Gastrocnemius medialis (tissue), 4 donors: ENCODE results near the gene TCF12.

Source experiments
- POLR2A ChIP-seq, 2 donors: fragments of 450-650 bp; IDR thresholded peaks; one replicate each; pipeline ENCODE4 v1.6.1; 2017; ENCODE audit warnings: antibody characterized with exemption in 2 of 2, mild to moderate bottlenecking in 2 of 2, moderate library complexity in 2 of 2
- TF ChIP-seq, protein P1 (sequence below), 5 experiments: fragments of 450-650 bp in 3 of 5; fragments of 200-600 bp in 2 of 5; sonication (generic) in 2 of 5; IDR thresholded peaks in 4 of 5; conservative IDR thresholded peaks in 1 of 5; 1 replicate in 4 of 5; 2 replicates in 1 of 5; pipeline ENCODE4 v1.5.1; 2016 to 2019; ENCODE audit warnings: antibody characterized with exemption in 5 of 5, mild to moderate bottlenecking in 3 of 5, moderate library complexity in 3 of 5

- TF ChIP-seq, protein P1, sequence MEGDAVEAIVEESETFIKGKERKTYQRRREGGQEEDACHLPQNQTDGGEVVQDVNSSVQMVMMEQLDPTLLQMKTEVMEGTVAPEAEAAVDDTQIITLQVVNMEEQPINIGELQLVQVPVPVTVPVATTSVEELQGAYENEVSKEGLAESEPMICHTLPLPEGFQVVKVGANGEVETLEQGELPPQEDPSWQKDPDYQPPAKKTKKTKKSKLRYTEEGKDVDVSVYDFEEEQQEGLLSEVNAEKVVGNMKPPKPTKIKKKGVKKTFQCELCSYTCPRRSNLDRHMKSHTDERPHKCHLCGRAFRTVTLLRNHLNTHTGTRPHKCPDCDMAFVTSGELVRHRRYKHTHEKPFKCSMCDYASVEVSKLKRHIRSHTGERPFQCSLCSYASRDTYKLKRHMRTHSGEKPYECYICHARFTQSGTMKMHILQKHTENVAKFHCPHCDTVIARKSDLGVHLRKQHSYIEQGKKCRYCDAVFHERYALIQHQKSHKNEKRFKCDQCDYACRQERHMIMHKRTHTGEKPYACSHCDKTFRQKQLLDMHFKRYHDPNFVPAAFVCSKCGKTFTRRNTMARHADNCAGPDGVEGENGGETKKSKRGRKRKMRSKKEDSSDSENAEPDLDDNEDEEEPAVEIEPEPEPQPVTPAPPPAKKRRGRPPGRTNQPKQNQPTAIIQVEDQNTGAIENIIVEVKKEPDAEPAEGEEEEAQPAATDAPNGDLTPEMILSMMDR (IDR thresholded peaks at IDR 0.05 in 4 of 5, conservative IDR thresholded peaks at IDR 0.05 in 1 of 5), result no peak
- TF ChIP-seq POLR2A (IDR thresholded peaks at IDR 0.05), result no peak
These were observed 180.5 kb downstream of the TCF12 start for GRCh38 chr15:57098896-57099295.
